Measurements from ENCODE around the gene SIRPB1.
"Not testable (repeated sequence)": the region's sequence is repeated elsewhere in the genome, so short reads cannot be mapped to it uniquely, and the experiment has no call there.

SIRPB1 gene

GRCh38 chr20:1588533-1589460 is 31.0 kb downstream of the SIRPB1 start:
- no peak for DNase-seq

- DNase-seq = no peak
These were observed 31.9 kb downstream of the SIRPB1 start for GRCh38 chr20:1587781-1588532.

- no peak for DNase-seq
These were observed 40.3 kb downstream of the SIRPB1 start for GRCh38 chr20:1579488-1579887.

- DNase-seq = no peak
These were observed 41.9 kb downstream of the SIRPB1 start for GRCh38 chr20:1577906-1578305.

- not testable (repeated sequence) for DNase-seq
These were observed 42.5 kb downstream of the SIRPB1 start for GRCh38 chr20:1577313-1577712.

- no peak for DNase-seq
These were observed 43.2 kb downstream of the SIRPB1 start for GRCh38 chr20:1576641-1577040.

GRCh38 chr20:1576003-1576402 is 43.8 kb downstream of the SIRPB1 start:
- DNase-seq = not testable (repeated sequence)

- not testable (repeated sequence) for DNase-seq
These were observed 48.2 kb downstream of the SIRPB1 start for GRCh38 chr20:1571583-1571982.

All from midbrain (tissue), 1 donor.